Uterus (tissue), 4 donors: ENCODE measurements around the gene RASD2. TPM values are rescaled to one million over a fixed set of nuclear protein-coding genes. Genes with fewer than 3 reads are reported as not detected.

ENCODE experiments used
- DNase-seq, 2 donors: peaks; one replicate each; pipeline ENCODE4 v3.0.0-alpha.2; 2019 to 2020
- H3K27ac ChIP-seq, 2 donors: fragments of 200-600 bp; sonication (generic); 1 replicate in 1 of 2; 2 replicates in 1 of 2; pipeline ENCODE4 v1.5.1; 2016 to 2018
- H3K27me3 ChIP-seq, 2 donors: fragments of 200-600 bp; sonication (generic); one replicate each; pipeline ENCODE4 v1.5.1; 2018 to 2019; ENCODE audit warnings: control low read depth in 1 of 2
- H3K36me3 ChIP-seq, 2 donors: fragments of 200-600 bp; sonication (generic); one replicate each; pipeline ENCODE4 v1.5.1; 2019; ENCODE audit warnings: control low read depth in 1 of 2
- H3K4me1 ChIP-seq, 2 donors: fragments of 200-600 bp; sonication (generic); one replicate each; pipeline ENCODE4 v1.5.1; 2018 to 2019; ENCODE audit warnings: control low read depth in 1 of 2
- H3K4me3 ChIP-seq, 2 donors: fragments of 200-600 bp; sonication (generic); 1 replicate in 1 of 2; 2 replicates in 1 of 2; pipeline ENCODE4 v1.5.1; 2018 to 2019; ENCODE audit warnings: mild to moderate bottlenecking in 1 of 2
- H3K9me3 ChIP-seq, 2 donors: fragments of 200-600 bp; sonication (generic); one replicate each; pipeline ENCODE4 v1.5.1; 2019; ENCODE audit warnings: control low read depth in 1 of 2
- CTCF ChIP-seq, 4 experiments: fragments of 200-600 bp in 2 of 4; fragments of 450-650 bp in 2 of 4; sonication (generic) in 2 of 4; IDR thresholded peaks; one replicate each; pipeline ENCODE4 v1.5.1; 2016 to 2019; ENCODE audit warnings: antibody characterized with exemption in 4 of 4, mild to moderate bottlenecking in 2 of 4, moderate library complexity in 1 of 4
- POLR2A ChIP-seq, 2 donors: fragments of 450-650 bp; IDR thresholded peaks; one replicate each; pipeline ENCODE4 v1.6.1; 2016; ENCODE audit warnings: antibody characterized with exemption in 2 of 2, mild to moderate bottlenecking in 1 of 2, moderate library complexity in 1 of 2
- intact Hi-C: fragments of 100-400 bp; cut with DNase I; formaldehyde crosslinking; loops from one replicate; pipeline ENCODE4 v1.15.1; 2023; ENCODE audit warnings: low total_unique reads
- total RNA-seq, 4 donors: library from RNA; depleted of rRNA in 3 of 4; stranded (reverse); fragments of >200 nt in 3 of 4; gene quantifications; one replicate each; pipeline versions ENCODE4 v1.1.0 to v1.2.4, GENCODE V29; 2014 to 2023
- donor health status: DM: yes; HTN: yes; CAD: no.

RASD2 gene
- total RNA-seq, 4 donors from 2014 or later = 4.9 to 10.7 TPM; not detected in 2

GRCh38 chr22:35556666-35557065 lies 16.0 kb downstream of the RASD2 start:
- Histone ChIP-seq H3K27me3 (no peaks in the 10 kb centered on the region), H3K4me3 (no peak overlapping the region), H3K36me3 (no peaks in the 10 kb centered on the region), H3K9me3 (no peaks in the 10 kb centered on the region), H3K27ac (no peak overlapping the region), H3K4me1 (no peaks in the 10 kb centered on the region)
- DNase-seq = no peak
- intact Hi-C loops = no loop called here
- no peak for TF ChIP-seq CTCF (IDR thresholded peaks at IDR 0.05)
- TF ChIP-seq POLR2A (IDR thresholded peaks at IDR 0.05) = no peak

- no peaks in the 10 kb centered on the region for H3K36me3 ChIP-seq
- no peaks in the 10 kb centered on the region for H3K9me3 ChIP-seq
- DNase-seq = no peak
- H3K27ac ChIP-seq = no peak overlapping the region
- TF ChIP-seq POLR2A (IDR thresholded peaks at IDR 0.05) (no peak), CTCF (IDR thresholded peaks at IDR 0.05) (no peak)
- H3K27me3 ChIP-seq = no peaks in the 10 kb centered on the region
- no peak overlapping the region for H3K4me3 ChIP-seq
- H3K4me1 ChIP-seq = no peaks in the 10 kb centered on the region
- intact Hi-C loops = no loop called here
These were observed 17.4 kb downstream of the RASD2 start for GRCh38 chr22:35558031-35558430.

DNA sequence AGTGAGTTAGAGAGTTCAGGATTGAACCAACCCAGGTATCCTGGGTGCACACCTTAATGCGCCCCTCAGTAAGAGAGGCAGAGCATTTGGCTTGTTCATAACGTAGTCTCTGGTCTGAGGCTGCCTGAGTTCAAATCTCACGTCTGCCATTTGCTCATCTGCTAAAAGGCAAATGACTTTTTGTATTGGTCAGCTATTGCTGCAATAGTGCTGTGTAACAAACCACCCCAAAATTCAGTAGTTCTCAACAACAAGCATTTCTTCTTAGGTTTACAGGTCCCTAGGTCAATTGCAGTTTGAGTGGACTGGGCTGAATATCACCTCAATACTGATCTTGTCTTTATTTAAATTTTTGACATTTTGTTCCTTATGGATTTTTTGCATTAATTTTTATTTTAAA lies 18.1 kb downstream of the RASD2 start:
- H3K9me3 ChIP-seq = no peaks in the 10 kb centered on the region
- no peaks in the 10 kb centered on the region for H3K36me3 ChIP-seq
- H3K4me3 ChIP-seq = no peak overlapping the region
- intact Hi-C loops = no loop called here
- TF ChIP-seq CTCF (IDR thresholded peaks at IDR 0.05) (no peak), POLR2A (IDR thresholded peaks at IDR 0.05) (no peak)
- H3K27me3 ChIP-seq = no peaks in the 10 kb centered on the region
- no peak for DNase-seq
- no peaks in the 10 kb centered on the region for H3K4me1 ChIP-seq
- H3K27ac ChIP-seq = no peak overlapping the region

GRCh38 chr22:35559354-35560005 lies 18.8 kb downstream of the RASD2 start:
- H3K27ac ChIP-seq = no peak overlapping the region
- no peaks in the 10 kb centered on the region for H3K9me3 ChIP-seq
- TF ChIP-seq CTCF (IDR thresholded peaks at IDR 0.05) (no peak), POLR2A (IDR thresholded peaks at IDR 0.05) (no peak)
- H3K4me3 ChIP-seq = no peak overlapping the region
- no peaks in the 10 kb centered on the region for H3K4me1 ChIP-seq
- H3K36me3 ChIP-seq = no peaks in the 10 kb centered on the region
- no peaks in the 10 kb centered on the region for H3K27me3 ChIP-seq
- DNase-seq = no peak
- intact Hi-C loops = no loop called here

GRCh38 chr22:35560366-35560765 lies 19.7 kb downstream of the RASD2 start:
- intact Hi-C loops = no loop called here
- no peak for TF ChIP-seq CTCF (IDR thresholded peaks at IDR 0.05)
- TF ChIP-seq POLR2A (IDR thresholded peaks at IDR 0.05) = no peak
- Histone ChIP-seq H3K36me3 (no peaks in the 10 kb centered on the region), H3K4me1 (no peaks in the 10 kb centered on the region), H3K9me3 (no peaks in the 10 kb centered on the region), H3K27ac (no peak overlapping the region), H3K4me3 (no peak overlapping the region), H3K27me3 (no peaks in the 10 kb centered on the region)
- no peak for DNase-seq
